Measurements from ENCODE around the gene GARNL3. TPM values are rescaled to one million over a fixed set of nuclear protein-coding genes. Genes with fewer than 3 reads are reported as not detected.

GARNL3 gene
- total and polyA plus RNA-seq, 2 experiments from 2014 or later, result 8.7 to 21.9 TPM

DNA sequence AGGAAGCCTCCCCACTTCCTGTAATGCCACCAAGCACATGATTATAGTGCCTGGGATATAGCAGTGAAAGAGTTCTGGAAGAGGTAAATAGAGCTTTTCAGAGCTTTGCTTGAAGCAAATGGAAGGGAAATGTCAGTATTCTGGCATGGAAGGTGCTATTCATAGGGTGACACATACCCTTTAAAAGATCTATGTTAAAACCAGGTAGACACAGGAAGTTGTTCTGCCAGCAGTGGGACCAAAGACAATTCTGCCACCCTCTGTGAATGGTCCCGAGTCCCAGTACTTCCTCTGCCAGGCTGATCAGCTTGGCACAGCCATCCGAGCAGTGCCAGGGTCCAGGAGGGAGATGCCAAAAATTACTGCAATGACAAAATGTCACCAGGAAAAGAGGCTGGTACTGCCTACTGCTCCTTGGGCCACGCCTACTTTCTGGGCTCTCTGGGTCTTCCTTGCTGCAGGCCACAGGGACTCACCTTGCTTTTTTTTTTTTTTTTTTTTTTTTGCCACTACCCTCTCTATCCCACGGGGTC, 26.7 kb downstream of the GARNL3 start:
- Mint-ChIP-seq H3K27ac (no peak overlapping the region), H3K4me1 (peaks cover 5% of the 10 kb centered on the region; the same call in 1 of the 3 replicates), H3K4me3 (no peak overlapping the region), H3K9me3 (no peaks in the 10 kb centered on the region), H3K36me3 (ENCODE audit: low read depth) (peaks cover 2% of the 10 kb centered on the region; the same call in 1 of the 3 replicates), H3K27me3 (ENCODE audit: insufficient read depth, low read depth, poor library complexity) (peaks cover 6% of the 10 kb centered on the region)
- Histone ChIP-seq H3K79me2 (replicated peaks; ENCODE audit: insufficient read depth) (no peaks in the 10 kb centered on the region), H4K20me1 (replicated peaks; ENCODE audit: insufficient read depth) (no peaks in the 10 kb centered on the region; the same call in 1 of the 2 replicates), H3K36me3 (ENCODE audit: insufficient read depth) (no peaks in the 10 kb centered on the region), H3K27ac (ENCODE audit: low read depth) (no peak overlapping the region), H3F3A (replicated peaks; ENCODE audit: low read depth) (no peaks in the 10 kb centered on the region), H3K9me2 (ENCODE audit: insufficient read depth) (peaks cover 4% of the 10 kb centered on the region; the same call in 1 of the 2 replicates), H3K27me3 (ENCODE audit: insufficient read depth) (no peaks in the 10 kb centered on the region), H3K4me2 (no peak overlapping the region), H2AFZ (no peak overlapping the region), H3K4me1 (ENCODE audit: insufficient read depth) (no peaks in the 10 kb centered on the region), H3K4me3 (no peak overlapping the region)
- no peak for DNase-seq (ENCODE audit: low spot score)
- TF ChIP-seq NANOG (IDR thresholded peaks at IDR 0.05; ENCODE audit: borderline replicate concordance) (no peak), CREB1 (CRISPR knock-in tag; IDR thresholded peaks at IDR 0.05; ENCODE audit: low read depth) (no peak), ZNF331 (CRISPR knock-in tag; IDR thresholded peaks at IDR 0.05; ENCODE audit: low read depth) (no peak), EZH2 (IDR thresholded peaks at IDR 0.05; ENCODE audit: low read depth, unreplicated experiment) (no peak), CTCF (conservative IDR thresholded peaks at IDR 0.05; ENCODE audit: low read depth in 2 of 2) (no peak), ZNF114 (CRISPR knock-in tag; IDR thresholded peaks at IDR 0.05) (no peak), STAT1 (IDR thresholded peaks at IDR 0.05; ENCODE audit: unreplicated experiment) (no peak), EZH2phosphoT487 (IDR thresholded peaks at IDR 0.05; ENCODE audit: unreplicated experiment) (no peak), JUNB (IDR thresholded peaks at IDR 0.05; ENCODE audit: unreplicated experiment) (no peak), POLR2AphosphoS5 (IDR thresholded peaks at IDR 0.05; ENCODE audit: low read depth) (no peak)
- TF ChIP-seq, protein P1, sequence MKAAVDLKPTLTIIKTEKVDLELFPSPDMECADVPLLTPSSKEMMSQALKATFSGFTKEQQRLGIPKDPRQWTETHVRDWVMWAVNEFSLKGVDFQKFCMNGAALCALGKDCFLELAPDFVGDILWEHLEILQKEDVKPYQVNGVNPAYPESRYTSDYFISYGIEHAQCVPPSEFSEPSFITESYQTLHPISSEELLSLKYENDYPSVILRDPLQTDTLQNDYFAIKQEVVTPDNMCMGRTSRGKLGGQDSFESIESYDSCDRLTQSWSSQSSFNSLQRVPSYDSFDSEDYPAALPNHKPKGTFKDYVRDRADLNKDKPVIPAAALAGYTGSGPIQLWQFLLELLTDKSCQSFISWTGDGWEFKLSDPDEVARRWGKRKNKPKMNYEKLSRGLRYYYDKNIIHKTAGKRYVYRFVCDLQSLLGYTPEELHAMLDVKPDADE (IDR thresholded peaks at IDR 0.05), result no peak
- TF ChIP-seq, protein P2, sequence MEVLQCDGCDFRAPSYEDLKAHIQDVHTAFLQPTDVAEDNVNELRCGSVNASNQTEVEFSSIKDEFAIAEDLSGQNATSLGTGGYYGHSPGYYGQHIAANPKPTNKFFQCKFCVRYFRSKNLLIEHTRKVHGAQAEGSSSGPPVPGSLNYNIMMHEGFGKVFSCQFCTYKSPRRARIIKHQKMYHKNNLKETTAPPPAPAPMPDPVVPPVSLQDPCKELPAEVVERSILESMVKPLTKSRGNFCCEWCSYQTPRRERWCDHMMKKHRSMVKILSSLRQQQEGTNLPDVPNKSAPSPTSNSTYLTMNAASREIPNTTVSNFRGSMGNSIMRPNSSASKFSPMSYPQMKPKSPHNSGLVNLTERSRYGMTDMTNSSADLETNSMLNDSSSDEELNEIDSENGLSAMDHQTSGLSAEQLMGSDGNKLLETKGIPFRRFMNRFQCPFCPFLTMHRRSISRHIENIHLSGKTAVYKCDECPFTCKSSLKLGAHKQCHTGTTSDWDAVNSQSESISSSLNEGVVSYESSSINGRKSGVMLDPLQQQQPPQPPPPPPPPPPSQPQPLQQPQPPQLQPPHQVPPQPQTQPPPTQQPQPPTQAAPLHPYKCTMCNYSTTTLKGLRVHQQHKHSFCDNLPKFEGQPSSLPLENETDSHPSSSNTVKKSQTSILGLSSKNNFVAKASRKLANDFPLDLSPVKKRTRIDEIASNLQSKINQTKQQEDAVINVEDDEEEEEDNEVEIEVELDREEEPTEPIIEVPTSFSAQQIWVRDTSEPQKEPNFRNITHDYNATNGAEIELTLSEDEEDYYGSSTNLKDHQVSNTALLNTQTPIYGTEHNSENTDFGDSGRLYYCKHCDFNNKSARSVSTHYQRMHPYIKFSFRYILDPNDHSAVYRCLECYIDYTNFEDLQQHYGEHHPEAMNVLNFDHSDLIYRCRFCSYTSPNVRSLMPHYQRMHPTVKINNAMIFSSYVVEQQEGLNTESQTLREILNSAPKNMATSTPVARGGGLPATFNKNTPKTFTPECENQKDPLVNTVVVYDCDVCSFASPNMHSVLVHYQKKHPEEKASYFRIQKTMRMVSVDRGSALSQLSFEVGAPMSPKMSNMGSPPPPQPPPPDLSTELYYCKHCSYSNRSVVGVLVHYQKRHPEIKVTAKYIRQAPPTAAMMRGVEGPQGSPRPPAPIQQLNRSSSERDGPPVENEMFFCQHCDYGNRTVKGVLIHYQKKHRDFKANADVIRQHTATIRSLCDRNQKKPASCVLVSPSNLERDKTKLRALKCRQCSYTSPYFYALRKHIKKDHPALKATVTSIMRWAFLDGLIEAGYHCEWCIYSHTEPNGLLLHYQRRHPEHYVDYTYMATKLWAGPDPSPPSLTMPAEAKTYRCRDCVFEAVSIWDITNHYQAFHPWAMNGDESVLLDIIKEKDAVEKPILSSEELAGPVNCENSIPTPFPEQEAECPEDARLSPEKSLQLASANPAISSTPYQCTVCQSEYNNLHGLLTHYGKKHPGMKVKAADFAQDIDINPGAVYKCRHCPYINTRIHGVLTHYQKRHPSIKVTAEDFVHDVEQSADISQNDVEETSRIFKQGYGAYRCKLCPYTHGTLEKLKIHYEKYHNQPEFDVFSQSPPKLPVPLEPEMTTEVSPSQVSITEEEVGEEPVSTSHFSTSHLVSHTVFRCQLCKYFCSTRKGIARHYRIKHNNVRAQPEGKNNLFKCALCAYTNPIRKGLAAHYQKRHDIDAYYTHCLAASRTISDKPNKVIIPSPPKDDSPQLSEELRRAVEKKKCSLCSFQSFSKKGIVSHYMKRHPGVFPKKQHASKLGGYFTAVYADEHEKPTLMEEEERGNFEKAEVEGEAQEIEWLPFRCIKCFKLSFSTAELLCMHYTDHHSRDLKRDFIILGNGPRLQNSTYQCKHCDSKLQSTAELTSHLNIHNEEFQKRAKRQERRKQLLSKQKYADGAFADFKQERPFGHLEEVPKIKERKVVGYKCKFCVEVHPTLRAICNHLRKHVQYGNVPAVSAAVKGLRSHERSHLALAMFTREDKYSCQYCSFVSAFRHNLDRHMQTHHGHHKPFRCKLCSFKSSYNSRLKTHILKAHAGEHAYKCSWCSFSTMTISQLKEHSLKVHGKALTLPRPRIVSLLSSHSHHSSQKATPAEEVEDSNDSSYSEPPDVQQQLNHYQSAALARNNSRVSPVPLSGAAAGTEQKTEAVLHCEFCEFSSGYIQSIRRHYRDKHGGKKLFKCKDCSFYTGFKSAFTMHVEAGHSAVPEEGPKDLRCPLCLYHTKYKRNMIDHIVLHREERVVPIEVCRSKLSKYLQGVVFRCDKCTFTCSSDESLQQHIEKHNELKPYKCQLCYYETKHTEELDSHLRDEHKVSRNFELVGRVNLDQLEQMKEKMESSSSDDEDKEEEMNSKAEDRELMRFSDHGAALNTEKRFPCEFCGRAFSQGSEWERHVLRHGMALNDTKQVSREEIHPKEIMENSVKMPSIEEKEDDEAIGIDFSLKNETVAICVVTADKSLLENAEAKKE (CRISPR knock-in tag; IDR thresholded peaks at IDR 0.05), result no peak
- ATAC-seq, result no peak
